Tibial nerve (tissue), 4 donors: ENCODE measurements around the gene PLCB1. TPM values are rescaled to one million over a fixed set of nuclear protein-coding genes. Genes with fewer than 3 reads are reported as not detected.
"Not testable (repeated sequence)": the region's sequence is repeated elsewhere in the genome, so short reads cannot be mapped to it uniquely, and the experiment has no call there.

Experiments used
- DNase-seq, 2 donors: peaks; one replicate each; pipeline ENCODE4 v3.0.0-alpha.2; 2019; ENCODE audit warnings: low spot score in 2 of 2
- H3K27ac ChIP-seq, 4 donors: fragments of 200-600 bp; sonication (generic) in 3 of 4; one replicate each; pipeline ENCODE4 v1.5.1; 2017 to 2019; ENCODE audit warnings: mild to moderate bottlenecking in 1 of 4
- H3K27me3 ChIP-seq, 2 donors: fragments of 200-600 bp; sonication (generic) in 1 of 2; one replicate each; pipeline versions ENCODE4 v1.5.1 to v1.6.0; 2017 to 2019
- H3K36me3 ChIP-seq, 3 donors: fragments of 200-600 bp; sonication (generic); one replicate each; pipeline ENCODE4 v1.5.1; 2018 to 2019
- H3K4me1 ChIP-seq, 4 donors: fragments of 200-600 bp; sonication (generic) in 3 of 4; one replicate each; pipeline ENCODE4 v1.5.1; 2017 to 2019
- H3K4me3 ChIP-seq, 4 donors: fragments of 200-600 bp; sonication (generic) in 3 of 4; one replicate each; pipeline ENCODE4 v1.5.1; 2017 to 2019; ENCODE audit warnings: mild to moderate bottlenecking in 1 of 4, moderate library complexity in 1 of 4
- H3K9me3 ChIP-seq, 4 donors: fragments of 200-600 bp; sonication (generic) in 3 of 4; one replicate each; pipeline ENCODE4 v1.5.1; 2017 to 2019
- CTCF ChIP-seq, 5 experiments: fragments of 200-600 bp in 3 of 5; fragments of 450-650 bp in 2 of 5; sonication (generic) in 3 of 5; IDR thresholded peaks; one replicate each; pipeline ENCODE4 v1.5.1; 2016 to 2019; ENCODE audit warnings: antibody characterized with exemption in 5 of 5, mild to moderate bottlenecking in 3 of 5, moderate library complexity in 2 of 5
- EP300 ChIP-seq, 2 donors: sonication (generic); formaldehyde crosslinking; IDR thresholded peaks; one replicate each; pipeline ENCODE4 v1.6.1; 2017; ENCODE audit warnings: antibody characterized with exemption in 2 of 2, mild to moderate bottlenecking in 1 of 2
- POLR2A ChIP-seq, 2 donors: fragments of 450-650 bp; IDR thresholded peaks; one replicate each; pipeline ENCODE4 v1.6.1; 2017; ENCODE audit warnings: antibody characterized with exemption in 2 of 2, mild to moderate bottlenecking in 2 of 2, moderate library complexity in 2 of 2
- WGBS, 2 donors: methylation state at CpG; one replicate each; pipeline ENCODE4 v1.1.5; 2018; 5-methylcytosine and 5-hydroxymethylcytosine counted together
- total RNA-seq, 4 donors: library from RNA; depleted of rRNA; stranded (reverse); fragments of >200 nt; gene quantifications; one replicate each; pipeline ENCODE4 v1.1.0, GENCODE V29; 2016

The PLCB1 gene
- total RNA-seq, 4 donors from 2014 or later: 34.7 to 52.8 (median 39.2) TPM

GRCh38 chr20:8433291-8433690 is 301.2 kb downstream of the PLCB1 start:
- Histone ChIP-seq H3K4me1 (peaks cover 0 to 25% (median 13%) of the 10 kb centered on the region in 4 donors), H3K27me3 (no peaks in the 10 kb centered on the region), H3K4me3 (no peak overlapping the region), H3K27ac (no peak overlapping the region), H3K36me3 (no peaks in the 10 kb centered on the region), H3K9me3 (no peaks in the 10 kb centered on the region)
- DNase-seq: no peak
- WGBS, 2 donors: 30 to 43% methylated on average over 3 of the region's 3 CpGs
- no peak for TF ChIP-seq EP300 (IDR thresholded peaks at IDR 0.05)
- no peak for TF ChIP-seq POLR2A (IDR thresholded peaks at IDR 0.05)
- TF ChIP-seq CTCF (IDR thresholded peaks at IDR 0.05): no peak

GRCh38 chr20:8434326-8434876 is 302.3 kb downstream of the PLCB1 start:
- no peaks in the 10 kb centered on the region for H3K27me3 ChIP-seq
- peaks cover 0 to 25% (median 13%) of the 10 kb centered on the region in 4 donors for H3K4me1 ChIP-seq
- TF ChIP-seq EP300 (IDR thresholded peaks at IDR 0.05) (no peak), POLR2A (IDR thresholded peaks at IDR 0.05) (no peak), CTCF (IDR thresholded peaks at IDR 0.05) (no peak)
- H3K4me3 ChIP-seq: no peak overlapping the region
- no peaks in the 10 kb centered on the region for H3K36me3 ChIP-seq
- no peak overlapping the region for H3K27ac ChIP-seq
- no peaks in the 10 kb centered on the region for H3K9me3 ChIP-seq
- DNase-seq: no peak
- 76 to 94% methylated on average over 2 of the region's 2 CpGs for WGBS, 2 donors

- Histone ChIP-seq H3K4me1 (peaks cover 0 to 25% (median 13%) of the 10 kb centered on the region in 4 donors), H3K9me3 (no peaks in the 10 kb centered on the region), H3K27ac (no peak overlapping the region), H3K4me3 (no peak overlapping the region), H3K36me3 (no peaks in the 10 kb centered on the region), H3K27me3 (no peaks in the 10 kb centered on the region)
- no peak for DNase-seq
- TF ChIP-seq POLR2A (IDR thresholded peaks at IDR 0.05) (no peak), CTCF (IDR thresholded peaks at IDR 0.05) (no peak), EP300 (IDR thresholded peaks at IDR 0.05) (no peak)
- WGBS, 2 donors: 77 to 84% methylated on average over 5 of the region's 5 CpGs
Measured at GRCh38 chr20:8435285-8436035, 303.4 kb downstream of the PLCB1 start.

GRCh38 chr20:8436938-8437337 is 304.9 kb downstream of the PLCB1 start:
- not testable (repeated sequence) for H3K27ac ChIP-seq, H3K27me3 ChIP-seq, H3K36me3 ChIP-seq, H3K9me3 ChIP-seq, H3K4me3 ChIP-seq, DNase-seq
- 76 to 83% methylated on average over 5 of the region's 5 CpGs for WGBS, 2 donors
- peaks cover 0 to 13% (median 3%) of the 10 kb centered on the region in 4 donors for H3K4me1 ChIP-seq

- no peaks in the 10 kb centered on the region for H3K36me3 ChIP-seq
- no peak for DNase-seq
- no peaks in the 10 kb centered on the region for H3K9me3 ChIP-seq
- no peaks in the 10 kb centered on the region for H3K27me3 ChIP-seq
- no peaks in the 10 kb centered on the region for H3K4me1 ChIP-seq
- no peak overlapping the region for H3K4me3 ChIP-seq
- no peak overlapping the region for H3K27ac ChIP-seq
- WGBS, 2 donors: 91 to 95% methylated on average over 5 of the region's 5 CpGs
- TF ChIP-seq POLR2A (IDR thresholded peaks at IDR 0.05) (no peak), EP300 (IDR thresholded peaks at IDR 0.05) (no peak), CTCF (IDR thresholded peaks at IDR 0.05) (no peak)
Measured at GRCh38 chr20:8438748-8439147, 306.7 kb downstream of the PLCB1 start.
